Kidney tubule cell (primary cell): ENCODE data around the gene YAP1.
A peak's percentile ranks its signal among the peaks of the same experiment; 100 is the strongest.
"Not testable (repeated sequence)": the region's sequence is repeated elsewhere in the genome, so short reads cannot be mapped to it uniquely, and the experiment has no call there.

ENCODE experiments used
- DNase-seq: peaks from one replicate; pipeline ENCODE4 v3.0.0-alpha.2; 2018; ENCODE audit warnings: low spot score

The YAP1 gene

DNA sequence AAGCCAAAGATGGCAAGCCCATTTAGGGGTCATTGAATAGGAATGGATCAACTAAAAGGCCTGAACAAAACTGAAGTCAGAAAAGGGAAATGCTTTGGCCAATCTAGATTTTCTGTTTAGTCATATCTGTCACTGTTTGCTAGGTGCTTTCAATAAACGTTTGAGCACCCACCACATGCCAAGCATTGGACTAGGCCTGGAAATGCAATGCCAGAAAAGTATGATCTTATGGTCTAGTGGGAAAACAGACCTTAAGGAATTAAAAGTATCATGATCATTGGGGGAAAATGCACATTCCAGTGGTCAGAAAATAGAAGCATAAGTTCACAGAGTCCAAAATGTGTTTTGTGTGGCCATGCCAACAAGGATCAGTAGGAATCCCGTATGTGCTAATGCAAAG, 130.3 kb downstream of the YAP1 start:
- DNase-seq = no peak

DNA sequence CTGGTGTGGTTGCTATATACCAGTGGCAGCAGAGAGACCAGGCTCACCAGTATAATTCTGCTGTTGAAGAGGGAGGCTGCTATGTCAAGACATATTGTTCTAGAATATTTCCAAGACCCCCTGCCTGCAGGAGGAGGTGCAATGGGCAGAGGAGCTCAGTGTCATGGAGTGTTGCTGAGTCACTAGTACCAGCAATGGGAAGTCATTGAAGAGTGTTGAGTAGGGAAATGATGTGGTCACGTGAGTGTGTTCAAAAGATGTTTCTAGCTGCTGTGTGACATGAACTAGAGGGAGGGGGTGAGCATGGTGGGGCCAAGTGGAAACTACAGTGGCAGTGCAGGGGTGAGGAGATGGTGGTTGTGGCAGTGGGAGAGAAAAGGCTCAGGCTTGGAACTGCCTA, 130.8 kb downstream of the YAP1 start:
- peak; percentile 68 for DNase-seq

DNA sequence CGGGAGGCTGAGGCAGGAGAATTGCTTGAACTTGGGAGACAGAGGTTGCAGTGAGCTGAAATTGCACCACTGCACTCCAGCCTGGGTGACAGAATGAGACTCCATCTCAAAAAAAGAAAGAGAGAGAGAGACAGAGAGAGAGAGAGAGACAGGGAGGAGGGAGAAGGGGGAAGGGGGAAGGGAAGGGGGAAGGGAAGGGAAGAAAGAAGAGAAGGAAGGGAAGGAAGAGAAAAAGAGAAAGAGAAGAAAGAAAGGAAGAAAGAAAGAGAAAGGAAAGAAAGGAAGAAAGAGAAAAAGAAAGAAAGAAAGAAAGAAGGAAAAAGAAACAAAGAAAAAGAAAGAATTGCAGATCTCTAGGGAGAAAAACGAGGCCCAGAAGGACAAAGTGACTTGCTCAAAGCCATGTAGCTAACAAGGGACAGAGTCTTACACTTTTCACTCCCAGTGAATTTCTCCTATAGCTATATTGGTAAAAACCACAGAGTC, 133.2 kb downstream of the YAP1 start:
- no peak for DNase-seq

DNA sequence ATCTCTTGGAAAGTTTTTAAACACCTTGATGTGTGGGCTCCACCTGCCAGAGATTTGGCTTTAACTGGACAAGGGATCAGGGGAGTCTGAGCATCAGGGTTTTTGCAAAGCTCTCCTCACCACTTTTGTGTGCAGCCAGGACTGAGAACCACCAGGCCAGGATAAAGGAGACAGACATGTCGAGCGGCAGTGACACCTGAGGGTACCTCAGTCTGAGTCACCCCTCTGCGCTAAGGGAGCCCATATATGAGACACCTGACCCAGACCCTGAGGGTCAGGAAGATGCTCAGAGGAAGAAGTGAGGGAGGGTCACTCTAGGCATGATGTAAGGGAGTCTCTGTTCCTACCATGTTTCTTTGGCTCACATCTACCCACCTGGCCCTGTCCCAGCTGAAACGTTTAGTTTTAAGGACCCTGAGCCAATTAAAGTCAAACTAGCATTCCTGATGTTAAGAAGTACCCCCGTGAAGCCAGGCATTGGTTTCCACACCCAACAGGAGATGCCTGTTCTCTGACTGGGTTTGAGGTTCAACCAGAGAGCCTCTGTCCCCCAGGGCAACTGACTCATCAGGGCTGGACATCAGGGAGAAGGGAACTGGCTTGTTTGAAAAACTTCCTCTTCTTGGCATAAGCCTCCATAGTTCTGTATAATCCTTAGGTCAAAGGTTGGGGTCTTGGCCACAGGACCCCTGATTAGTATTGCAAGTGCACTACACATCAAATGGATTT, 134.6 kb downstream of the YAP1 start:
- DNase-seq = peak; percentile 81

DNA sequence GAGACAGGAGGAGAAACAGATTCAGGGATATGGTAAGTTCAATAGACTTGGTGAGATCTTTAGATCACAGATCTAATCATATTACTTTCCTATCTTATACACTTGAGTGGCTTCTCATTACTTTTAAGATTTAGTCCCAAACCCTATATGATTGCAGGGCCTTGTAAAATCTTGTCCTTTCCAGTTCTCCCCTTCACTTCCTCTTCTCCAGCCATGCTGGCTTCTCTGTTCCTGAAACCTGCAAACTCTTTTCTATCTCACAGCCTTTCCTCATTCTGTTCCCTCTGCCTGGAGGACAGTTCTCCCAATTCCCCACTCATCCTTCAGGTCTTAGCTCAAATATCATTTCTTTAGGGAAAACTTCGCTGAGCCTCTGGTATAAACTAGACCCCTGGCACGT, 141.2 kb downstream of the YAP1 start:
- no peak for DNase-seq

DNA sequence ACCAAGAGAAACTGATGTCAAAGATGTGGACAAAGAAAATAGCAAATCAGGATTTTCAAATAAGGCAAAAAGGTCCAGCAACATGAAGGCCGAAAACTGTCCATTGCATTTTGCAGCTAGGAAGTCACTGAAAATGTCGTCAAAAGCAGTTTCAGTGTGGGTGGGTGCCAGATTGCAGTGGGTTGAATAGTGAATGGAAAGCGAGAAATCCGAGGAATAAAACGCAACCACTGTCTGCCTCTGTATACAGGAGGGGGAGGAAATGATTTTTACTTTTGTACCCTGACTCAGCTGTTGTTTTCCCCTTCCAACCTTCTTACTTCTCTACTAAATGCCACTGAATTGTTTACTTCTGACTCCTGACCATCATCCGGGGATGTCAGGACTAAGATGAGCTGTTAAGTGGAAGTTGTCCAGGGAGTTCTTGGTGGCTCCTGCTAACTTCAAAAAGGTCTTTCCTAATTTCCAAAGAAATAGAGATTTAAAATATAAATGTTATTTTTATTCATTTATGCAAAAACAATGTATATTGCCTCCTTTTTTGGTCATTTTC, 142.2 kb downstream of the YAP1 start:
- no peak for DNase-seq

DNA sequence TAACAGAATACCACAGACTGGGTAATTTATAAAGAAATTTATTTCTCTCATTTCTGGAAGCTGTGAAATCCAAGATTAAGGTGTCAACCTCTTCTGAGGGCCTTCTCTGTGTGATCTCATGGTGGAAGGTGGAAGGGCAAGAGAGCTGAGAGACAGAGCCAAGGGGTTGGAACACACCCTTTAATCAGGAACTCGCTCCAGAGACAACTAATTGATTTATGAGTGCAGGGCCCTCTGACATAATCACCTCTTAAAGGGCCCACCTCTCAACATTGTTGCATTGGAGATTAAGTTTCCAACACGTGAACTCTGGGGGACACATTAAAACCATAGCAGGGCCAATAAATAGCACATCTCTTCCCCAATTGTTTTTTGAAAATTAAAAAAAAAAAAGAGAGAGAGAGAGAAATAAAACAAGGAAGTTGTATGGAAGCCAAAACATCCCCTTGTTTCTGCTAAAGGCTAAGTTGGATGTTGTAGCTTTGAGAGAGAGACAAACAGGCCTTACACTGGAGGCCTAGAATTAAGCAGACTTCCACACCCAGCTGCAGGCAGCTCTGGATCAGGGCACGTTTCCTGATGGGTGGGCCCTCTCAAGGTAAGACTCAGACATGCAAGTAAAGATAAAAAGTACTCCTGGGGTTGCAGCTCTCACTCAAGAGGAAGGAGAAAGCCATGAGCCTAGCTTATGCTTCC, 142.9 kb downstream of the YAP1 start:
- DNase-seq = no peak

DNA sequence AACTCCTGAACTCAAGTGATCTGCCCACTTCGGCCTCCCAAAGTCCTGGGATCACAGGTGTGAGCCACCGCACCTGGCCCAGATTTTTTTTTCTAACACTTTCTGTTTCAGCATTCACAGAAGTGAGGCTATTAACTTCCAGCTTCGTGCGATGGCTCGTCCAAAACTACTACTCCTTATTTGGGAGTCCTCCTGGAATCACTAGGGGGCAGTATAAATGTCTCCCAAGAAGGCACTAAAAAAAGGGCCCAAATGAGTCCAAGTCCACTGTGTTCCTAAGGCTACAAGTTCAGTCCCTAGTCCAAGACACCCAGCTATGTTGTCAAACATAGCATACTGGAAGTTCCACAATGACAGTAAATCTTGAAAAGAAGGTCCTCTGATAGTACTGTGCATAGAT, 143.8 kb downstream of the YAP1 start:
- DNase-seq = no peak

DNA sequence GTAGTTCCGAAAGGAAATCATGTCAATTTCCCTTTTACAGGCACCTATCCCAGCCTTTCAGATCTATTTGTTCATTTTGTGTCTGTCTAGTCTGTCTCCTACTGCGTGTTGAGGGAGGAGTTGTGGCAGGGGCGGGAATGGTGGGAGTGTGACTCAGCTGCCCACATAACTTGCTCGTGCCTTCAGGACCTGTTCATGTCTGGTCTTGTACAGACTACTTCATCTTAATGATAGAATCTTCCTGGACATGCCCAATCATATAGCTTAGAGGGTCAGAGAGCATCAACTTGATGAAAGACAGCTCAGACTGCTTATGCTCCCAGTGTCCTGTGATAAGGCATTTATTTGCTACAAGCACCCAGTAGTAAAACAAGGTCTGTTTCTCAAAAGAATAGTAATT, 146.0 kb downstream of the YAP1 start:
- peak; percentile 59 for DNase-seq

DNA sequence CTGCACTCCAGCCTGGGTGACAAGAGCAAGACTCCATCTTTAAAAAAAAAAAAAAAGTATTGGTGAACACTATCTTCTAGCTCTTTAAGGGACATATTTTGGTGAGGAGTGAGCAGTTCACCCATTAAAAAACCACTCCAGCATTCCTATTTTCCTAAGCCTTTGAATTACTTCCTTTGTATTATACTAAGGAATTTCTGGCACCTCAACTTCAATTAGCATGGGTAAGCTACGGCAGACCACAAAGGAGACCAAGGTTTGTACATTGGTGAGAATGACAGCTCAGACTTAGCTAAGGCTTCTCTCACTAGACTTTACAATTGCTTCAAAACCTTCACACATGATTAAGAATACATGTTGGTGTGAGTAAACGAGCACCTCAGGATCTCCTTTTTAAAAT, 150.0 kb downstream of the YAP1 start:
- peak; percentile 46 for DNase-seq

DNA sequence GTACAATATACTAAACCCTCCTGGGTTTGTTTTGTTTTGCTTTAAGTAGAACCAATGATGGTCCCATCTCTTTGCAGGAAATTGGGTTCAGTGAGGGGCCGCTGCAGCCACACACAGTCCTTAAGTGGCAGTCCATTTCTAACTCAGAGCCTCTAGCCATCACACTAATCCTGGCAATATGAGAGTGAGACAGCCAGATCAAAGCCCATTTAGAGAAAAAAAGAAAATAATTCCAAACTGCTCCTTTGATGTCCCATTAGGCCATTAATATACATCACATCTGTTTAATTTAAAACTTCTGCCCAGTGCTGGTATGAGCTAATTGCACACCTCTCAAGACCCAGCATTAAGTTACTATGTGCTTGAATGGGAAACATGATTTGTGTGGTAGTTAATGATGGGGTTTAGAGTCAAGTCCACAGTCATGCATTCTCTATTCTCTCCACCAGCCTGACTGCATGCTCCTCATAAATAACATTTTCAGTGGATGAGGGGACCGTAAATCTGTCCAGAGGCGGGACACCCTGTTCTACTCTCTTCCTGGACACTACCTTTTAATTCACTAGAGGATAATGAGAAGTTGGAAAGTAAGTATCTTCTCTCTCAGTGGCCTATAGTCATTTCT, 153.2 kb downstream of the YAP1 start:
- DNase-seq = no peak

DNA sequence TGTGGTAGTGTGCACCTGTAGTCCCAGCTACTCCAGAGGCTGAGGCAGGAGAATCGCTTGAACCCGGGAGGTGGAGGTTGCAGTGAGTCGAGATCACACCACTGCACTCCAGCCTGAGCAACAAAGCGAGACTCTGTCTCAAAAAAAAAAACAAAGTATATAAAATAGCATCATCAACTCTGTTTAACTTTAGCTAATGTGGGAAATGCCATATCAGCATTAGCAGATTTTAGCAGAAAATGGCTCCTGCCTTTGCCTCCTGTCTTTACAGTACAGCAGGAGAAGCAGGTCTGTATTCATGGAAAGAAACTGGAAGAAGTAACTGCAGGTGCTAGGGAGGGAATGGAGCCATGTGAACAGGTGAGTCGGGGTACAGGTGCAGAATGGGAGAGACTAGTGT, 154.5 kb downstream of the YAP1 start:
- DNase-seq = not testable (repeated sequence)

DNA sequence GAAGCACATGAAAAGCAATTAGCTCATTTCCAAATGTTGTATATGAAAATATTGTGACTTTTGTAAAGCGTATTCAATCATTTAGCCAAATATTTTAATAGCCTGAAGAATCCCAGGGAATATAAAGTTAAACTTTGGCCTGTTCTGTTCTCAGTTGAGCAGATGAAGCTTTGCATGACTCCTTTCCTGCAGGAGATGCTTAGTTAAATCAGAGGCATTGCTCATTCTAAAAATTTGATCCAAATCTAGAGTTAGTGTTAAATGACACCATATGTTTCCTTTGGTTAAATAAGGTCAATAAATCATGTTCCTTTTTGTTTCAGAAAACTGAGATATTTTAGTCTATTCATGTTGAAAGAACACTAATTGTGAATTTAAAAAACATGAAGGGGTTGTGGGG, 155.9 kb downstream of the YAP1 start:
- no peak for DNase-seq

DNA sequence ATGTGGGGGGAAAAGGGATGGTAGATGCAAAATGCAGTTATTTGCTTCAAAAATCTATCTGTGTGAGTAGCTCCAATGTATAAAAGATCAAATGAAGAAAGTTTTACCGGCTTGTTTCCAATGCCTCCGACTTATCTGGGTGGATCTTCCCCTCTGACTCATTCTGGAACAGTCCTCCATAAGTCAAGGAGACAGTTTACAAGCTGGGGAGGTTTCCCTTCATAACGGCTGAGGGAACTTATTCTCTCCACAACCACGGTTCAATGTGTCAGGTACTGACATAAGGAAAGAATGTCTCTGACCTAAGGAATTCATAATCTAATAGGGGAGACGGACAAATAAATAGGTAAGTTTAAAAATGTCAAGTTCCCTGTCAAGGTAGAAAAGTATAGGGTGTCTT, 157.4 kb downstream of the YAP1 start:
- peak; percentile 39 for DNase-seq

DNA sequence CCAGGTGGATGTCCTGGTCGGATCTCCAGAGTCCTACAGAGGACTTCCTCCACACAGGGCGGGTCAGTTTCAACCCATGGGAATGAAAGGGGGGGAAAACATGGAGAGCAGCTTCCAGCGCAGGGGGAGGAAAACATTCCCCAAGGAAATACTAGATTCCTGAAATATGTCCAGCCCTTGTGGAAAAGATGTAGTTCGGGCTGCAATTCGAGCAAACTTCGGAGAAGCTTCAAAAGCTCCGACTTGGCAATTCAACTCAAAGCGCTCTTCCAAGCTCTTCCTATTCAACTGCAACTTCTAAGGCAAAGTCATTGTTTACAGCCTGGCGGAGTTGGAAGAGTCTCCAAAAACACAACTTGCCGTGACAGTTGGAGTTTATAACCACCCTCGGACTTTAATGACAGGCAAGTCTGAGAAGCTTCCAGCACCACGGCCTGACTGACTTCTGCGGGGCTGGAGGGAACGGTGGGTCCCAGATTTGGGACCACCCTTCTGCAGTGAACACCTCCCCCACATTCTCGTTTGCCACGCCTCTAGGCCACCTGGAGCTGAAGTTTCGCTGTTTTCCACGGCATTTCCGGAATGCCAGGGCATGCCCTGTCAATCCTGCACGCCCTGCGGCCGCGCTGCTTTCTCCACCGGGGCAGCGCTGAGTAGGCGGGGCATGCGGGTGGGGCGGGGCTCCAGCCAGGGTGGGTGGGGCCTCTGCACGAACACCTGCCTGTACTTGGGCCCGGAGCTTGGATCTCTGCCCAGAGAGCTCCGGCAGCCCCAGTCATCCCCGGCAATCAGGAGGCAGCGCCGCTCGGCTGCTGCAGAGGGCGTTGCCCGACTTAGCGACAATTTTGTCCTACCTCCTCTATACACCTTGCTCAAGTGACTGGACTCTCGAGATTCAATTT, 158.1 kb downstream of the YAP1 start:
- peak; percentile 97 for DNase-seq

DNA sequence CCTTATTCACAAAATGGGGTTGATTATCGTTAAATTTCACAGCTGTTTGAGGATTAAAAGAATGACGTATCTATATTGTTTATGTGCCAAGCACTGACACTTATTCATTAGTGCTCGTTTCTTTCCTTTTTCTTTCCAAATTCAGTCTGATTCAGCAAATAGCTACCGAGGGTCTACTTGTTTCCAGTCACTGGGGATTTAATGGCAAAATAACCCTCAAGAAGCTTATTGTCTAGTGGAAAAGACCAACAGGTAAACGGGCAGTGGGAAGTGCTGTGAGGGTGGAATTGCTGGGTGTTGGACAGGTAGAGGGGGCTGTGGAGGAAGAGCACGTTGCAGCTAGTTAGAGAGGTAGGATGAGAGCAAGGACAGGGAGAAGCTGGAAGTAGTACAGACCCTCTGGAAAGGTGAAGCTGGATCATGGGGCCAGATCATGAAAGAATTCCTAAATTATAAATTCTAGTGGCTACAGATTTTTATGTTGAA, 158.8 kb downstream of the YAP1 start:
- DNase-seq = no peak

DNA sequence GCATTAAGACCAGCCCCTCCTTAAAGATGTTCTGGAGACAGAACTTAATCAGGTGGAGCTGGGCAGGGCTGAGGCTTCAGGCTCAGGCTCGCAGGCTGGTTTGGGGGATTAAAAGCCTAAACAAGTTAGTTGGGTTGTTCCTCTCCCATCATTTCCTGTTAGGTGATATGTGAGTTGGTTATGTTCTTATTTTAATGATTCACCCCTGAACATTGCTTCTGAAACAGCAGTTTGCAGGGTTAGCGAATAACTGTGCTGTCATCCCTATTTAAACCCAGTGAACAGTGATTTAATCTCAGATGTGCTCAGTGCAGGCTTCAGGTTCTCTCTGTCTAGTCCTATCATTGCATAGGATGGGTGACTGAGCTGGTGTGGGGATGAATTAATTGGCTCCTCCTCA, 159.7 kb downstream of the YAP1 start:
- peak; percentile 91 for DNase-seq

DNA sequence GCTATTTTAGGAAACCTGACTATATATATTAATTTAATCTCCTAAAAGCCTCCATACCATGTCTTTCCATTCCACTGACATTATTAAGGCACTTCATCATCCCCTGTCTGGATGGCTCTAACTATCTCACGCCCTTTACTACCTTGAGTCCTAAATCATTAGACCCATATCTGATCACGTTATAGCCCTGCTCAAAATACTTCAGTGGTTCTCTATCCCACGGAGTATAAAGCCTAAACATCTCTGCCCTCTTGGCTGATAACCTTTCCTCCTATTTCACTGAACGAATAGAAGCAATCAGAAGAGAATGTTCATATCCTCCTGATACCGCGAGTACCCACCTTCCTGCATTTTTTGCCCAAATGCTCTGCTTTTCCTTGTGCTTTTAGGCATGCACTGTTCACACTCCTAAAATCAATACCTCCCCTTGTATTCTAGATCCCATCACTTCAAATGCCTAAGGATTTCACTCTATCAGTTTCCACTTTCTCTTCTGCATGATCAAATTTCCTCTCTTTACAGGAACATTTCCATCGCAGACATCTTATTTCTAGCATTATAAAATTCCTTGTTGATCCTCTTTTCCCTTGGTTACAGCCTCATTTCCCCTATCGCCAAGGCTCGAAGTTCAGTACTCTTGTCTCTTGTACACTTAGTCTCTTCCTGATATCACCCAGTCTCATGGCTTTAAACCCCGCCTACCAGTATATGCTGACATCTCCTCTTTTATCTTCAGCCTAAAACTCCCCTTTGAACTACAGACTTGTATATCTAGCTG, 162.0 kb downstream of the YAP1 start:
- DNase-seq = no peak

DNA sequence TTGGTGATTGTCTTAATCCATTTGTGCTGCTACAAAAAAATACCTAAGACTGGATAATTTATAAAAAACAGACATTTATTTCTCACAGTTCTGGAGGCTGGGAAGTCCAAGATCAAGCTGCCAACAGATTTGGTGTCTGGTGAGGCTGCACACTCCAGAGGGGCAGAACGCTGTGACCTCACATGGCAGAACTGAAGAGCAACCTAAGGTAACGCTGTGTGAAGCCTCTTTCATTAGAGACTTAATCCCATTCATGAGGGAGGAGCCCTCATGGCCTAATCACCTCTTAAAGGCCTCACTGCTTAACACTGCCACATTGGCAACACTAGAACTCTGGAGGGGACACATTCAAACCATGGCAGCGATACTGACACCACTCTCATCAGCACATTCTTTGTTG, 164.4 kb downstream of the YAP1 start:
- no peak for DNase-seq

DNA sequence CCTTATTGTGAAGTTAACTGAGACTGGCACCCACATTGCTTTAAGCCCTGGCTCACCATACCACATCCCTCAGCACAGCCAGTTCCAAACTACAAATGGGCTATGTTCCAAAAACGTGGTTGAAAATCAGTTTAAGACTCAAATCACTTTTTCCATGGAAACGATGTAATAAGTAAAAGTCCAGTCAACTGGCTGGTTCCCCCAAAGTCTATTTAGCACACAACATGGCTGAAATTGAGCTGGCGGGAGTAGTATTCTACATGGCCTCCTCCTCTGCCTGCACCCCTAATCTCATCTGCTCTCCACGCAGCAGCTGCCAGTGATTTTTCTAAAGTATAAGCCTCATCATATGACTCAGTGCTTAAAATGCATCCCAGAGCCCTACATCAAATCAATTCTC, 166.1 kb downstream of the YAP1 start:
- DNase-seq = no peak

DNA sequence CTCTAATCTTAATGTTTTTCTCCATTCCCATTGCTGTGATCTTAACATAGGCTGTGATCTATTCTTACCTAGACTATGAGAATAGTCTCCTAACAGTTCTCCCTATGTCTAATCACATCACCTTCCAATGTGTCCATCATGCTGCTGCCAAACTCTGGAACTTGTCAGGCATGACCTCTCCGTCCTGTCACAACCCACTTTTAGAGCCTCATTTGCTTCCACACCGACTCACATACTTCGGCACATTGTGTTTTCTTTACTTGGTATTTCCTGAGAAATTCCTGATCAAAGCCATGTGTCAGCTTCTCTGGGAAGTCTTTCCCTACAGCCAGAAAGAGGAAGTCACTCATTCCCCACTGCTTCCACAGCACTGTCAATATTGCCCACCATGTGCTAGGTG, 166.5 kb downstream of the YAP1 start:
- peak; percentile 67 for DNase-seq
